HG03558 (cell line): ENCODE data around the gene CLDN34.

Experiments used
- ATAC-seq: cut with Tn5 transposase; IDR thresholded peaks from one replicate; pipeline ENCODE4 v1.9.1; 2021; ENCODE audit warnings: moderate number of reproducible peaks; ENCODE audit not compliant: unreplicated experiment; ENCODE audit errors: extremely low read depth

Gene CLDN34

GRCh38 chrX:9977635-9978034 lies 10.5 kb downstream of the CLDN34 start:
- no peak for ATAC-seq

GRCh38 chrX:9980401-9980800 lies 13.2 kb downstream of the CLDN34 start:
- ATAC-seq, result no peak

GRCh38 chrX:9980927-9981326 lies 13.8 kb downstream of the CLDN34 start:
- no peak for ATAC-seq

- ATAC-seq, result no peak
These were observed 16.3 kb downstream of the CLDN34 start for GRCh38 chrX:9983441-9983840.

GRCh38 chrX:9983846-9984245 lies 16.7 kb downstream of the CLDN34 start:
- no peak for ATAC-seq

- no peak for ATAC-seq
These were observed 21.6 kb downstream of the CLDN34 start for GRCh38 chrX:9988762-9989161.

GRCh38 chrX:9992061-9992460 lies 24.9 kb downstream of the CLDN34 start:
- no peak for ATAC-seq

GRCh38 chrX:9992724-9993123 lies 25.6 kb downstream of the CLDN34 start:
- ATAC-seq, result no peak

GRCh38 chrX:9995855-9996339 lies 28.7 kb downstream of the CLDN34 start:
- no peak for ATAC-seq

- ATAC-seq, result no peak
These were observed 29.9 kb downstream of the CLDN34 start for GRCh38 chrX:9997041-9997440.

- no peak for ATAC-seq
These were observed 30.4 kb downstream of the CLDN34 start for GRCh38 chrX:9997524-9997923.

GRCh38 chrX:10001496-10001895 lies 34.3 kb downstream of the CLDN34 start:
- no peak for ATAC-seq

- no peak for ATAC-seq
These were observed 37.8 kb downstream of the CLDN34 start for GRCh38 chrX:10004832-10005475.

GRCh38 chrX:10006086-10006485 lies 38.9 kb downstream of the CLDN34 start:
- no peak for ATAC-seq

GRCh38 chrX:10006770-10007169 lies 39.6 kb downstream of the CLDN34 start:
- ATAC-seq, result no peak

GRCh38 chrX:10007621-10008020 lies 40.5 kb downstream of the CLDN34 start:
- ATAC-seq, result no peak

- no peak for ATAC-seq
These were observed 41.4 kb downstream of the CLDN34 start for GRCh38 chrX:10008483-10009056.

- no peak for ATAC-seq
These were observed 42.6 kb downstream of the CLDN34 start for GRCh38 chrX:10009741-10010140.

GRCh38 chrX:10010686-10011085 lies 43.5 kb downstream of the CLDN34 start:
- no peak for ATAC-seq

GRCh38 chrX:10011261-10011931 lies 44.2 kb downstream of the CLDN34 start:
- ATAC-seq, result no peak

GRCh38 chrX:10011991-10012390 lies 44.8 kb downstream of the CLDN34 start:
- ATAC-seq, result no peak
